ENCODE measurements around the gene GOLGA6A.
"Not testable (repeated sequence)": the region's sequence is repeated elsewhere in the genome, so short reads cannot be mapped to it uniquely, and the experiment has no call there.

GRCh38 chr15:74063425-74064146 lies 18.8 kb downstream of the GOLGA6A start:
- TF ChIP-seq MEF2D (CRISPR knock-in tag; IDR thresholded peaks at IDR 0.05); ZZZ3 (CRISPR knock-in tag; IDR thresholded peaks at IDR 0.05; ENCODE audit: borderline replicate concordance); KLF12 (CRISPR knock-in tag; IDR thresholded peaks at IDR 0.05; ENCODE audit: borderline replicate concordance); CTCF (CRISPR knock-in tag; IDR thresholded peaks at IDR 0.05); RNF2 (conservative IDR thresholded peaks at IDR 0.05; ENCODE audit: low read depth); ZNF263 (CRISPR knock-in tag; IDR thresholded peaks at IDR 0.05); ZBTB7A (CRISPR knock-in tag; IDR thresholded peaks at IDR 0.05); NCOR1 (IDR thresholded peaks at IDR 0.05; ENCODE audit: borderline replicate concordance, low read length); MED8 (CRISPR knock-in tag; IDR thresholded peaks at IDR 0.05; ENCODE audit: insufficient replicate concordance); PCBP2 (optimal IDR thresholded peaks at IDR 0.05; ENCODE audit: low read depth, low read length, poor library complexity, severe bottlenecking); NFKBIZ (CRISPR knock-in tag; IDR thresholded peaks at IDR 0.05): not testable (repeated sequence)
- TF ChIP-seq, protein P1, sequence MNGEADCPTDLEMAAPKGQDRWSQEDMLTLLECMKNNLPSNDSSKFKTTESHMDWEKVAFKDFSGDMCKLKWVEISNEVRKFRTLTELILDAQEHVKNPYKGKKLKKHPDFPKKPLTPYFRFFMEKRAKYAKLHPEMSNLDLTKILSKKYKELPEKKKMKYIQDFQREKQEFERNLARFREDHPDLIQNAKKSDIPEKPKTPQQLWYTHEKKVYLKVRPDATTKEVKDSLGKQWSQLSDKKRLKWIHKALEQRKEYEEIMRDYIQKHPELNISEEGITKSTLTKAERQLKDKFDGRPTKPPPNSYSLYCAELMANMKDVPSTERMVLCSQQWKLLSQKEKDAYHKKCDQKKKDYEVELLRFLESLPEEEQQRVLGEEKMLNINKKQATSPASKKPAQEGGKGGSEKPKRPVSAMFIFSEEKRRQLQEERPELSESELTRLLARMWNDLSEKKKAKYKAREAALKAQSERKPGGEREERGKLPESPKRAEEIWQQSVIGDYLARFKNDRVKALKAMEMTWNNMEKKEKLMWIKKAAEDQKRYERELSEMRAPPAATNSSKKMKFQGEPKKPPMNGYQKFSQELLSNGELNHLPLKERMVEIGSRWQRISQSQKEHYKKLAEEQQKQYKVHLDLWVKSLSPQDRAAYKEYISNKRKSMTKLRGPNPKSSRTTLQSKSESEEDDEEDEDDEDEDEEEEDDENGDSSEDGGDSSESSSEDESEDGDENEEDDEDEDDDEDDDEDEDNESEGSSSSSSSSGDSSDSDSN (CRISPR knock-in tag; IDR thresholded peaks at IDR 0.05): not testable (repeated sequence)
- TF ChIP-seq, protein P2, sequence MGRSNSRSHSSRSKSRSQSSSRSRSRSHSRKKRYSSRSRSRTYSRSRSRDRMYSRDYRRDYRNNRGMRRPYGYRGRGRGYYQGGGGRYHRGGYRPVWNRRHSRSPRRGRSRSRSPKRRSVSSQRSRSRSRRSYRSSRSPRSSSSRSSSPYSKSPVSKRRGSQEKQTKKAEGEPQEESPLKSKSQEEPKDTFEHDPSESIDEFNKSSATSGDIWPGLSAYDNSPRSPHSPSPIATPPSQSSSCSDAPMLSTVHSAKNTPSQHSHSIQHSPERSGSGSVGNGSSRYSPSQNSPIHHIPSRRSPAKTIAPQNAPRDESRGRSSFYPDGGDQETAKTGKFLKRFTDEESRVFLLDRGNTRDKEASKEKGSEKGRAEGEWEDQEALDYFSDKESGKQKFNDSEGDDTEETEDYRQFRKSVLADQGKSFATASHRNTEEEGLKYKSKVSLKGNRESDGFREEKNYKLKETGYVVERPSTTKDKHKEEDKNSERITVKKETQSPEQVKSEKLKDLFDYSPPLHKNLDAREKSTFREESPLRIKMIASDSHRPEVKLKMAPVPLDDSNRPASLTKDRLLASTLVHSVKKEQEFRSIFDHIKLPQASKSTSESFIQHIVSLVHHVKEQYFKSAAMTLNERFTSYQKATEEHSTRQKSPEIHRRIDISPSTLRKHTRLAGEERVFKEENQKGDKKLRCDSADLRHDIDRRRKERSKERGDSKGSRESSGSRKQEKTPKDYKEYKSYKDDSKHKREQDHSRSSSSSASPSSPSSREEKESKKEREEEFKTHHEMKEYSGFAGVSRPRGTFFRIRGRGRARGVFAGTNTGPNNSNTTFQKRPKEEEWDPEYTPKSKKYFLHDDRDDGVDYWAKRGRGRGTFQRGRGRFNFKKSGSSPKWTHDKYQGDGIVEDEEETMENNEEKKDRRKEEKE (IDR thresholded peaks at IDR 0.05): not testable (repeated sequence)

Data from HepG2 (cell line).